Activated CD8-positive, alpha-beta memory T cell treated with anti-CD3 and anti-CD28 coated beads for 4 hours (primary cell): ENCODE results near the gene INVS.
"Not testable (repeated sequence)": the region's sequence is repeated elsewhere in the genome, so short reads cannot be mapped to it uniquely, and the experiment has no call there.

Source experiments
- DNase-seq, 2 donors: peaks; one replicate each; pipeline ENCODE4 v3.0.0-alpha.2; 2020; ENCODE audit warnings: low read depth in 2 of 2

The INVS gene

GRCh38 chr9:100120286-100120685 is 21.2 kb downstream of the INVS start:
- no peak for DNase-seq

DNA sequence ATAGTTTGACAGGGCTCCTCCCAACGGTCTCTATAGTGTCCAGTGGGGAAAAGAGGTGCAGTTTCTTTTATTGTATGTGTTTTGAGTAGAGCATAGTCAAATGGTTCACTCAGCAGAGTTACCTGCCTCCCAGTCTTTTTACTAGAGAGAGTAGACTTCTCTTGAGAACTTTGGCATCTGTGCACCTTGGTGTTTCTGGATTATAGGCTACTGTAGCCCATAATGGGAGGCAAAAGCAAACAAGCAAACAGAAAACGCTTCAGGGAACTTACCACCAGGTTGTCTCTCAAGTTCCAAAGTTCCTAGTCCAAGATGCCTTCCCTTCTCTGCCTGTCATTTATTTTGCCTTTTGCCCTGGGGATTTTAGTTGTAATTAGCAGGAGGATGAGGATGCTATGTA is 26.2 kb downstream of the INVS start:
- DNase-seq, result no peak

- DNase-seq, result no peak
Measured at GRCh38 chr9:100125910-100126309, 26.9 kb downstream of the INVS start.

GRCh38 chr9:100126423-100126822 is 27.4 kb downstream of the INVS start:
- DNase-seq, result no peak

DNA sequence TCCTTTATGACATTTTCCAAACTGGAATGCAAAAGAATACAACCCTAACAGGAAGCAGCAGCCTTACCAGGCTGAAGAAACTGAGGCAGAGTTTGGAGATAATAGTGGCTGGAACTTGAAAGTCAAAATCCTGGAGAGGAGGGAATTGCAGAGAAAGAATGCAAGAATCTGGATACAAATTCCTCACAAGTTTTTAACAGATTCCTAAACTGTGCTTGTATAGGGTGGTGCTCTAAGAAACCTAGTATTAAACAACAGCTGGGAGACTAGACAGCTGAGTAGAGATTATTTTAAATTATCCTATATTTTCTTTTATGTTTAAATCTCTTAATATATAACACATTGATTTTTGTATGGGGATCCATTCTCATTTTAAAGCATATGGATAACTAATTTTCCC is 30.7 kb downstream of the INVS start:
- no peak for DNase-seq

DNA sequence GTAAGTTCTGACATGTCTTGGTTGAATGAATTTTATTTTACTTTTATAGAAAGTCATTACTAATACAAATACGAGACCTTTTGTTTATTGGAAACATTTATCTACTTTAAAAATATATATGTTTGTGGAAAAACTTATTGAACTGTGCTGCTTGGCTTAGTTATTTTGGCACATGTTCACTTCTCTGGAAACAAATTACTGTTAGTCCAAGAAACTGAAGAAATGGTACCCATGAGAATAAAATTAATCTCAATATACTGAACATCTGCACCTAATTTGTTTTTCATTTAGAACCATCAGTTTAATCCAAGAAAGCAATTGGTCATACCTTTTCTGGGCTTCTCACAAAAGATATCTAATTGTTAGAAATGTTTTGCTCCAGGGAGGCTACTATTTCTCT is 32.2 kb downstream of the INVS start:
- no peak for DNase-seq

DNA sequence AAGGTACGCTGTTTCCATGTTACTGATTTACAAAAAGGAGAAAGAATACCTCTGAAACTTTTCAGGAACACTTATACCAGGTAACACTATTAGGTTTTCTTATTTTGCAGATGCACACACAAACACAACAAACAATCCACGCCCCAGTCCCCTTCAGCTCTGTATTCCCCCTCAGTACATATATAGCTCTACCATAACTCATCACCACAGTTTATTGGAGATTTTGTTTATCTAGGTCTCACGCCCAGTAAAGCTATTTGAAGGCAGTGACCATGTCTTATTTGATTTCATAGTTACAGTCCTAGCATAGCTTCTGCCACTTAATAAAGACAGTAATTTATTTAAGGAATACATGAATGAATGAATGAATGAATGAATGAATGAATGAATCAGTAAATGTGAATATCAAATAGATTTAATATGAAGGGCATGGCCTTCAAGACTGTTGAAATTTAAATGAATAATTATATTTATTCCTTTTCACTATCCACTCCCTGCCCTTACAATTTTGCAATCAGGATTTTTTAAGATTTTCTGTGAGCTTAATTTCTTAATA is 32.9 kb downstream of the INVS start:
- no peak for DNase-seq

GRCh38 chr9:100134731-100135130 is 35.7 kb downstream of the INVS start:
- no peak for DNase-seq

DNA sequence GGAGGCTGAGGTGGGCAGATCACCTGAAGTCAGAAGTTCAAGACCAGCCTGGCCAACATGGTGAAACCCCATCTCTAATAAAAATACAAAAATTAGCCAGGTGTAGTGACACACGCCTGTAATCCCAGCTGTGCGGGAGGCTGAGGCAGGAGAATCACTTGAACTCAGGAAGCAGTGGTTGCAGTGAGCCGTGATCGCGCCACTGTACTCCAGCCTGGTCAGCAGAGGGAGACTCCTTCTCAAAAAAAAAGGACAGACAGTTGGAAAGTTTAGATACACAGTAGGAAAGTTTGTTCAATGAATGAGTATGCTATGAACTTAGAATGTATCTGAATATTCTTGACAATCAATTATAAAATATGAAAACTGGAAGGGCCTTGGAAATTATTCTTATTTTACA is 37.8 kb downstream of the INVS start:
- not testable (repeated sequence) for DNase-seq

- not testable (repeated sequence) for DNase-seq
Measured at GRCh38 chr9:100140303-100140702, 41.3 kb downstream of the INVS start.

- DNase-seq, result not testable (repeated sequence)
Measured at GRCh38 chr9:100141862-100142261, 42.8 kb downstream of the INVS start.

- DNase-seq, result not testable (repeated sequence)
Measured at GRCh38 chr9:100145167-100145934, 46.3 kb downstream of the INVS start.

DNA sequence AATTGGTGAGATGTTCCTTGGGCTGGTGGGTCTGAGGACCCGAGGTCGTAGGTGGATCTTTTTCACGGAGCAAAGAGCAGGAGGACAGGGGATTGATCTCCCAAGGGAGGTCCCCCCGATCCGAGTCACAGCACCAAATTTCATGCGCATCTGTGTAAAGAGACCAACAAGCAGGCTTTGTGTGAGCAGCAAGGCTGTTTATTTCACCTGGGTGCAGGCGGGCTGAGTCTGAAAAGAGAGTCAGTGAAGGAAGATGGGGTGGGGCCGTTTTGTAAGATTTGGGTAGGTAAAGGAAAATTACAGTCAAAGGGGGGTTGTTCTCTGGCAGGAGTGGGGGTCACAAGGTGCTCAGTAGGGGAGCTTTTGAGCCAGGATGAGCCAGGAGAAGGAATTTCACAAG is 46.9 kb downstream of the INVS start:
- not testable (repeated sequence) for DNase-seq

GRCh38 chr9:100150214-100150613 is 51.2 kb downstream of the INVS start:
- DNase-seq, result no peak

- no peak for DNase-seq
Measured at GRCh38 chr9:100160021-100160420, 61.0 kb downstream of the INVS start.

- no peak for DNase-seq
Measured at GRCh38 chr9:100167176-100167575, 68.1 kb downstream of the INVS start.

DNA sequence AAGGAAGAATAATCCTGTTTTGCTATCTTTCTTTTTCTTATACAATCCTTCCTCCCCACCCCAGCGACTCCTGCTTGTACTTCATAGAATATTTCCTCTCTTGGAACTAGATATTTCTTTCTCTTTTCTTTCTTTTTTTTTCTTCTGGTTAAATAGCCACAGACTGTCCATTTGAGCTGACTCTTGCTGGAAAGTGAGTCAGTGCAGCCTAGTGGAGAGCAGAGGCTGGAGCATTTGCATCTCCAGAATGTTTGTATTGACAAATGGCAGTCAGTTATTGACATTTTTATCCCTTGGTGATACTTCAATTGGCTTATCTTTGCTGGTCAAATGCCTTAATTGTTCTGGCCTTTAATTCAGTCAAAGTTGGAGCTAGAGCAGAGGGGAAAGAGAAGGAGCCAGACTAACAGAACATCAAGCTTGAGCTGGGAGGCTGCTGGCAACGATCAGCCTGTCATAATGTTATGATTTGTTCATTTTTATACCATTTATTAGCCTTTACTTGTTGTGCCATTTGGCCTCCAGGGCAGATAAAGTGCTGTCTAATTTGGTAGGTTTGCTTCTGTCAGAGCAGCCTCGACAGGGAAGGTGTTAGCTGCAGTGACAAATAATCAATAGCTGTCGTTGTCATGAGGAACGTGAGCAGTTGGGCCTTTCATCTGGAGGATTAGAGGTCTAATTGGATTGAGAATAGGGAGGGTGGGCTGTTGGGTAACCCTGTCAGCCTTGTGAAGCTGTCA is 69.0 kb downstream of the INVS start:
- no peak for DNase-seq

DNA sequence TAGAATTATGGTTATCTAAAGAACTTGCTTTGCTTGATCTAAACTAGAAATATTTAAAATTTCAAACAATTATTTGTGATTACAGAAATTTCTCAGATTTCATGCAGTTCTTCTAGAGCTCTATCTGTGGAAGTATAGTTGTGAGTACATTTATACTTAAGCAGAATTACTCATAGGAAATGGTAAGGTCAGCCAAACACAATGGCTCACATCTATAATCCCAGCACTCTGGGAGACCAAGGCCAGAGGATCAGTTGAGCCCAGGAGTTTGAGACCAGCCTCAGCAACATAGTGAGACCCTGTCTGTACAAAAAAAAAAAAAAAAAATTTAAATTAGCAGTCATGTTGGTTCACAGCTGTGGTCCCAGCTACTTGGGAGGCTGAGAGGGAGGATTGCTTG is 71.0 kb downstream of the INVS start:
- no peak for DNase-seq

GRCh38 chr9:100170556-100170955 is 71.5 kb downstream of the INVS start:
- no peak for DNase-seq

DNA sequence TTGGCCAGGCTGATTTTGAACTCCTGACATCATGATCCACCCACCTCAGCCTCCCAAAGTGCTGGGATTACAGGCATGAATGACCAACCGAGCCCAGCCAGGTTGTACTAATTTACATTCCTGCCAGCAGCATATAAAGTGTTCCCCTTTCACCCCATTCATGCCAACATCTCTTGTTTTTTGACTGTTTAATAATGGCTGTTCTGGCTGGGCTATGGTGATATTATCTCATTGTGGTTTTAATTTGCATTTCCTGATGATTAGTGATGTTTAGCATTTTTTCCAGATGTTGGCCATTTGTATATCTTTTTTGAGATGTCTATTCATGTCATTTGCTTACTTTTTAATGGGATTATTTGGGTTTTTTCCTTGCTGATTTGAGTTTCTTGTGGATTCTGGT is 87.3 kb downstream of the INVS start:
- no peak for DNase-seq

DNA sequence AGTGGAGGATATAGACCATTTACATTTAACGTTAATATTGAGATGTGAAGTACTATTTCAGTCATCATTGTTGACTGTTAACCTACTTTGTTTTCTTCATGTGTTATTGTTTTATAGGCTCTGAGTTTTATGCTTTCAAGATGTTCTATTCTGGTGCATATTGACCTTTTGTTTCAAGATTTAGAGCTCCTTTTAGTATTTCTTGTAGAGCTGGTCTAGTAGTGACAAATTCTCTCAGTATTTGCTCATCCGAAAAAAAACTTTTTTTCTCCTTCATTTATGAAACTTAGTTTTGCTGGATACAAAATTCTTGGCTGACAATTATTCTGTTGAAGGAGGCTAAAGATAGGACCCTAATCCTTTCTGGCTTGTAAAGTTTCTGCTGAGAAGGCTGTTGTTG is 91.3 kb downstream of the INVS start:
- no peak for DNase-seq

DNA sequence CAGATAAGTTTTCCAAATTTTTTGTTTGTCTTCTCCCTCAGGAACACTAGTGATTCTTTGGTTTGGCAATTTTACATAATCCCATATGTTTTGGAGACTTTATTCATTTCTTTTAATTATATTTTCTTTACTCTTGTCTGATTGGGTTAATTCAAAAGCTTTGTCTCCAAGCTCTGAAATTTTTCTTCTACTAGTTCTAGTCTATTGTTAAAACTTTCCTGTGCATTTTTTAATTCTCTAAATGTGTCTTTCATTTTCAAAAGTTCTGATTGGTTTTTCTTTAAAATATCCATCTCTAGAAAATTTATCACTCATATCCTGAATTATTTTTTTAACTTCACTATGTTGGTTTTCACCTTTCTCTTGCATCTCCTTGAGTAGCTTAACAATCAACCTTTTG is 92.2 kb downstream of the INVS start:
- DNase-seq, result no peak

DNA sequence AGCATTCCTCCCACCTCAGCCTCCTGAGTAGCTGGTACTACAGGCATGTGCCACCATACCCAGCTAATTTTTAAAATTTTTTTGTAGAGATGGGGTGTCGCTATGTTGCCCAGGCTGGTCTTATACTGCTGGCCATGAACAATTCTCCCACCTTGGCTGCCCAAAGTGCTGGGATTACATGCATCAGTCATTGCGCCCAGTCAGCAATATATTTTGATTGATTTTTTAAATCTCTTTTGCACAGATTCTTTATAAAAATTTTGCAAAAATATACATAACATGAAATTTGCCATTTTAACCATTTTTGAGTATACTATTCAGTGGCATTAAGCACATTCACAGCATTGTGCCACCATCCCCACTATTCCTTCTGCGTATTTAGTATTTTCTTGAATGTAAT is 94.0 kb downstream of the INVS start:
- no peak for DNase-seq
